MM.1S (cell line): ENCODE measurements around the gene PRR5.
"Not testable (repeated sequence)": the region's sequence is repeated elsewhere in the genome, so short reads cannot be mapped to it uniquely, and the experiment has no call there.

Source experiments
- DNase-seq: peaks from one replicate; pipeline ENCODE4 v3.0.0-alpha.2; 2015
- H2AFZ ChIP-seq: fragments of 300-600 bp; sonication (generic); 2 replicates; pipeline ENCODE4 v1.6.0; 2016; ENCODE audit warnings: antibody characterized with exemption, low read length
- H3F3A ChIP-seq: fragments of 300-600 bp; sonication (generic); 2 replicates; pipeline ENCODE4 v1.6.1; 2016; ENCODE audit warnings: mild to moderate bottlenecking, antibody characterized with exemption, low read length, moderate library complexity, mixed read lengths; ENCODE audit not compliant: insufficient read depth
- H3K27ac ChIP-seq: fragments of 300-600 bp; sonication (generic); 2 replicates; pipeline ENCODE4 v1.5.1; 2016; ENCODE audit warnings: mild to moderate bottlenecking, low read length
- H3K27me3 ChIP-seq: fragments of 300-600 bp; sonication (generic); replicated peaks from 2 replicates; pipeline ENCODE4 v1.6.0; 2016; ENCODE audit warnings: low read length; ENCODE audit not compliant: insufficient read depth
- H3K36me3 ChIP-seq: fragments of 300-600 bp; sonication (generic); replicated peaks from 2 replicates; pipeline ENCODE4 v1.6.1; 2016; ENCODE audit warnings: mild to moderate bottlenecking, low read length, mixed read lengths; ENCODE audit not compliant: insufficient read depth
- H3K4me1 ChIP-seq: fragments of 300-600 bp; sonication (generic); 2 replicates; pipeline ENCODE4 v1.6.1; 2016; ENCODE audit warnings: low read length, mixed read lengths
- H3K4me2 ChIP-seq: fragments of 300-600 bp; sonication (generic); 2 replicates; pipeline ENCODE4 v1.6.0; 2016; ENCODE audit warnings: low read depth, low read length
- H3K4me3 ChIP-seq: fragments of 300-600 bp; sonication (generic); 2 replicates; pipeline ENCODE4 v1.5.1; 2016; ENCODE audit warnings: low read length, mixed read lengths
- H3K79me2 ChIP-seq: fragments of 300-600 bp; sonication (generic); 2 replicates; pipeline ENCODE4 v1.6.1; 2016; ENCODE audit warnings: mixed run types, low read length, mixed read lengths
- H3K9ac ChIP-seq: fragments of 300-600 bp; sonication (generic); 2 replicates; pipeline ENCODE4 v1.6.1; 2016; ENCODE audit warnings: low read length, mixed read lengths
- H3K9me2 ChIP-seq: fragments of 300-600 bp; sonication (generic); replicated peaks from 2 replicates; pipeline ENCODE4 v1.6.1; 2016; ENCODE audit warnings: mild to moderate bottlenecking, low read length, mixed read lengths; ENCODE audit not compliant: insufficient read depth
- H3K9me3 ChIP-seq: fragments of 300-600 bp; sonication (generic); replicated peaks from 2 replicates; pipeline ENCODE4 v1.6.1; 2016; ENCODE audit warnings: mild to moderate bottlenecking, low read length, mixed read lengths; ENCODE audit not compliant: insufficient read depth
- H4K20me1 ChIP-seq: fragments of 300-600 bp; sonication (generic); 2 replicates; pipeline ENCODE4 v1.6.1; 2016; ENCODE audit warnings: mild to moderate bottlenecking, low read length, moderate library complexity, mixed read lengths; ENCODE audit not compliant: insufficient read depth
- CTCF ChIP-seq: fragments of 300-600 bp; sonication (generic); IDR thresholded peaks from 2 replicates; pipeline ENCODE4 v1.5.1; 2016; ENCODE audit warnings: antibody characterized with exemption, low read length, mixed read lengths
- EZH2 ChIP-seq: fragments of 300-600 bp; sonication (generic); optimal IDR thresholded peaks from 2 replicates; pipeline ENCODE3; 2017; ENCODE audit warnings: low read depth, mild to moderate bottlenecking, antibody characterized with exemption, low read length, mixed read lengths
- EZH2phosphoT487 ChIP-seq: fragments of 300-600 bp; sonication (generic); IDR thresholded peaks from 2 replicates; pipeline ENCODE4 v1.6.1; 2018; ENCODE audit warnings: antibody characterized with exemption, low read length

The PRR5 gene

GRCh38 chr22:44743247-44743646 is 41.2 kb downstream of the PRR5 start:
- no peak overlapping the region for H2AFZ ChIP-seq
- H4K20me1 ChIP-seq = no peaks in the 10 kb centered on the region
- no peaks in the 10 kb centered on the region for H3K9me3 ChIP-seq
- no peaks in the 10 kb centered on the region for H3K9me2 ChIP-seq
- peaks cover 62% of the 10 kb centered on the region for H3K27me3 ChIP-seq
- no peak for TF ChIP-seq CTCF
- no peak for TF ChIP-seq EZH2phosphoT487
- no peak for TF ChIP-seq EZH2
- no peak overlapping the region for H3K27ac ChIP-seq
- H3K4me1 ChIP-seq = no peaks in the 10 kb centered on the region
- no peaks in the 10 kb centered on the region for H3F3A ChIP-seq
- no peak overlapping the region for H3K4me2 ChIP-seq
- H3K9ac ChIP-seq = no peak overlapping the region
- no peak for DNase-seq
- no peaks in the 10 kb centered on the region for H3K36me3 ChIP-seq
- no peaks in the 10 kb centered on the region for H3K79me2 ChIP-seq
- H3K4me3 ChIP-seq = no peak overlapping the region

GRCh38 chr22:44743804-44744211 is 41.8 kb downstream of the PRR5 start:
- H2AFZ ChIP-seq = no peak overlapping the region
- H3K4me3 ChIP-seq = no peak overlapping the region
- no peak for DNase-seq
- no peak overlapping the region for H3K4me2 ChIP-seq
- no peaks in the 10 kb centered on the region for H3K9me2 ChIP-seq
- peaks cover 62% of the 10 kb centered on the region for H3K27me3 ChIP-seq
- no peaks in the 10 kb centered on the region for H3K4me1 ChIP-seq
- H3K79me2 ChIP-seq = no peaks in the 10 kb centered on the region
- H3F3A ChIP-seq = no peaks in the 10 kb centered on the region
- no peak overlapping the region for H3K9ac ChIP-seq
- no peaks in the 10 kb centered on the region for H3K9me3 ChIP-seq
- no peaks in the 10 kb centered on the region for H3K36me3 ChIP-seq
- H3K27ac ChIP-seq = no peak overlapping the region
- H4K20me1 ChIP-seq = no peaks in the 10 kb centered on the region
- TF ChIP-seq CTCF = no peak
- no peak for TF ChIP-seq EZH2phosphoT487
- no peak for TF ChIP-seq EZH2

GRCh38 chr22:44745853-44746789 is 44.1 kb downstream of the PRR5 start:
- Histone ChIP-seq H3K4me1 (no peaks in the 10 kb centered on the region), H4K20me1 (no peaks in the 10 kb centered on the region), H3K27ac (no peak overlapping the region), H3K9me2 (no peaks in the 10 kb centered on the region), H3K27me3 (peaks cover 78% of the 10 kb centered on the region), H3K9me3 (no peaks in the 10 kb centered on the region), H3K4me3 (no peak overlapping the region), H3F3A (no peaks in the 10 kb centered on the region), H3K4me2 (no peak overlapping the region), H3K9ac (no peak overlapping the region), H2AFZ (no peak overlapping the region), H3K79me2 (no peaks in the 10 kb centered on the region), H3K36me3 (no peaks in the 10 kb centered on the region)
- no peak for DNase-seq
- TF ChIP-seq CTCF = no peak
- no peak for TF ChIP-seq EZH2phosphoT487
- no peak for TF ChIP-seq EZH2

- not testable (repeated sequence) for H3K4me3 ChIP-seq, H3K9ac ChIP-seq, H3F3A ChIP-seq, H3K4me2 ChIP-seq, DNase-seq, H3K4me1 ChIP-seq, H3K9me2 ChIP-seq, H3K79me2 ChIP-seq, H3K9me3 ChIP-seq, H4K20me1 ChIP-seq, H3K36me3 ChIP-seq, H3K27ac ChIP-seq, H2AFZ ChIP-seq
- H3K27me3 ChIP-seq = peaks cover 76% of the 10 kb centered on the region
These were observed 45.8 kb downstream of the PRR5 start for GRCh38 chr22:44747784-44748127.
